SK-N-SH (cell line): ENCODE measurements around the gene ALDOB. TPM values are rescaled to one million over a fixed set of nuclear protein-coding genes. Genes with fewer than 3 reads are reported as not detected.

Experiments used
- CTCF ChIA-PET: fragments of 300-600, 350-600 bp; formaldehyde crosslinking; extraction: SDS; loops from one replicate; lab custom pipeline; 2021; lab: Yijun Ruan, JAX
- POLR2A ChIA-PET: fragments of 350-600 bp; sonication (Branson Sonifier 250); formaldehyde crosslinking; extraction: SDS; loops from one replicate; lab custom pipeline; 2020; ENCODE audit warnings: antibody characterized with exemption, inconsistent platforms; lab: Yijun Ruan, JAX
- DNase-seq: peaks from one replicate; pipeline ENCODE4 v3.0.0; 2012
- H2AFZ ChIP-seq: fragments of 200-600 bp; sonication (generic); 2 replicates; pipeline ENCODE4 v1.8.1; 2016; ENCODE audit warnings: antibody characterized with exemption, mild to moderate bottlenecking, low read depth
- H3F3A ChIP-seq: fragments of 200-600 bp; sonication (generic); replicated peaks from 2 replicates; pipeline ENCODE3; 2016; ENCODE audit warnings: antibody characterized with exemption, mild to moderate bottlenecking; ENCODE audit not compliant: insufficient read depth
- H3K27ac ChIP-seq, 2 experiments: fragments of 200-500 bp in 1 of 2; fragments of 200-600 bp in 1 of 2; sonication (Bioruptor generic) in 1 of 2; sonication (generic), shearing (Covaris generic) in 1 of 2; 2 replicates each; pipeline versions ENCODE4 v1.5.1 to v1.6.1; 2014 to 2016; ENCODE audit warnings: low read depth in 2 of 2, inconsistent platforms in 1 of 2, low read length in 1 of 2, mild to moderate bottlenecking in 1 of 2, mixed read lengths in 1 of 2
- H3K27me3 ChIP-seq: fragments of 200-600 bp; sonication (generic), shearing (Covaris generic); 2 replicates; pipeline ENCODE4 v1.6.1; 2016; ENCODE audit warnings: mixed run types; ENCODE audit not compliant: insufficient read depth
- H3K36me3 ChIP-seq, 2 experiments: fragments of 200-500 bp in 1 of 2; fragments of 200-600 bp in 1 of 2; sonication (Bioruptor generic) in 1 of 2; sonication (generic) in 1 of 2; replicated peaks in 1 of 2; 2 replicates each; pipeline versions ENCODE3 to v1.5.1; 2014 to 2016; ENCODE audit warnings: low read length in 1 of 2, mild to moderate bottlenecking in 1 of 2; ENCODE audit not compliant: insufficient read depth in 2 of 2, control insufficient read depth in 1 of 2
- H3K4me1 ChIP-seq, 2 experiments: fragments of 200-500 bp in 1 of 2; fragments of 200-600 bp in 1 of 2; sonication (Bioruptor generic) in 1 of 2; sonication (generic), shearing (Covaris generic) in 1 of 2; 2 replicates each; pipeline versions ENCODE4 v1.5.1 to v1.6.1; 2014 to 2016; ENCODE audit warnings: low read depth in 1 of 2, low read length in 1 of 2, mixed run types in 1 of 2; ENCODE audit not compliant: insufficient read depth in 2 of 2, control insufficient read depth in 1 of 2
- H3K4me2 ChIP-seq: fragments of 200-600 bp; sonication (generic), shearing (Covaris generic); 2 replicates; pipeline ENCODE4 v1.6.1; 2017; ENCODE audit warnings: mixed run types
- H3K4me3 ChIP-seq, 2 experiments: fragments of 200-500 bp in 1 of 2; fragments of 200-600 bp in 1 of 2; sonication (Bioruptor generic) in 1 of 2; sonication (generic), shearing (Covaris generic) in 1 of 2; 2 replicates each; pipeline versions ENCODE4 v1.5.1 to v1.8.1; 2014 to 2016; ENCODE audit warnings: low read depth in 2 of 2, inconsistent platforms in 1 of 2, low read length in 1 of 2, mild to moderate bottlenecking in 1 of 2, mixed read lengths in 1 of 2, moderate library complexity in 1 of 2
- H3K79me2 ChIP-seq: fragments of 200-600 bp; sonication (generic); 2 replicates; pipeline ENCODE4 v1.8.1; 2017; ENCODE audit warnings: mild to moderate bottlenecking; ENCODE audit not compliant: insufficient read depth
- H3K9ac ChIP-seq: fragments of 200-600 bp; sonication (generic); 2 replicates; pipeline ENCODE4 v1.6.1; 2017; ENCODE audit warnings: mixed run types
- H3K9me2 ChIP-seq: fragments of 200-600 bp; sonication (generic); 2 replicates; pipeline ENCODE4 v1.6.1; 2017; ENCODE audit warnings: mixed run types
- H3K9me3 ChIP-seq: fragments of 200-600 bp; sonication (generic); 2 replicates; pipeline ENCODE4 v1.6.1; 2017; ENCODE audit warnings: mixed run types, mild to moderate bottlenecking, moderate library complexity
- H4K20me1 ChIP-seq: fragments of 200-600 bp; sonication (generic); 2 replicates; pipeline ENCODE4 v1.6.1; 2017; ENCODE audit warnings: mild to moderate bottlenecking, mixed run types; ENCODE audit not compliant: insufficient read depth
- CHD2 ChIP-seq: fragments of 150-350 bp; IDR thresholded peaks from 2 replicates; pipeline ENCODE4 v1.6.1; 2018; ENCODE audit warnings: low read length; ENCODE audit not compliant: partially characterized antibody
- FOSL2 ChIP-seq: IDR thresholded peaks from 2 replicates; pipeline ENCODE4 v1.4.0; 2012; ENCODE audit warnings: low read depth, mild to moderate bottlenecking, moderate library complexity, borderline replicate concordance
- JUND ChIP-seq: IDR thresholded peaks from 2 replicates; pipeline ENCODE4 v1.4.0; 2012
- NFIC ChIP-seq: IDR thresholded peaks from 2 replicates; pipeline ENCODE4 v1.4.0; 2012; ENCODE audit warnings: borderline replicate concordance
- NRF1 ChIP-seq: IDR thresholded peaks from 2 replicates; pipeline ENCODE4 v1.6.1; 2012; ENCODE audit warnings: low read depth, mild to moderate bottlenecking, low read length
- RAD21 ChIP-seq: IDR thresholded peaks from 2 replicates; pipeline ENCODE4 v1.6.1; 2012; ENCODE audit warnings: mild to moderate bottlenecking, low read length
- SIN3A ChIP-seq: IDR thresholded peaks from 2 replicates; pipeline ENCODE4 v1.6.1; 2012; ENCODE audit warnings: low read depth, mild to moderate bottlenecking, low read length, moderate library complexity, borderline replicate concordance
- TCF12 ChIP-seq: IDR thresholded peaks from 2 replicates; pipeline ENCODE4 v1.4.0; 2012
- USF2 ChIP-seq: fragments of 150-350 bp; IDR thresholded peaks from 2 replicates; pipeline ENCODE4 v1.6.1; 2017; ENCODE audit warnings: antibody characterized with exemption, low read length, low read depth, borderline replicate concordance
- WGBS: methylation state at CpG from one replicate; pipeline ENCODE4 v1.1.6; 2017; ENCODE audit warnings: low lambda C conversion rate; 5-methylcytosine and 5-hydroxymethylcytosine counted together
- polyA plus RNA-seq, 3 experiments: library from polyadenylated mRNA; depleted of rRNA; stranded (reverse); fragments of >200 nt; gene quantifications; 2 replicates each; pipeline ENCODE4 v1.2.3, GENCODE V29; 2012
- TF ChIP-seq, protein P1 (sequence below): IDR thresholded peaks from 2 replicates; pipeline ENCODE4 v1.4.0; 2012; ENCODE audit warnings: low read depth, borderline replicate concordance
- TF ChIP-seq, protein P2 (sequence below): IDR thresholded peaks from 2 replicates; pipeline ENCODE4; 2012
- TF ChIP-seq, protein P3 (sequence below): fragments of 200-600 bp; sonication (generic); IDR thresholded peaks from 2 replicates; pipeline ENCODE4 v1.6.1; 2017; ENCODE audit warnings: antibody characterized with exemption, mild to moderate bottlenecking, moderate library complexity

Gene ALDOB
- polyA plus RNA-seq, 1 of the 3 experiments (the other 2 are of a cell fraction) = not detected

GRCh38 chr9:101455656-101456240, 20.2 kb upstream of the ALDOB start:
- POLR2A ChIA-PET = no interaction called here
- no peaks in the 10 kb centered on the region for H3K27me3 ChIP-seq
- no peaks in the 10 kb centered on the region for H3K4me1 ChIP-seq
- CTCF ChIA-PET = interaction anchor here (6.0 to 10.6 kb wide), 3 partner anchors 15 to 72 kb away, joined by 97 to 363 read pairs (median 135); partner anchors contain the start of gene RNF20
- H4K20me1 ChIP-seq = no peaks in the 10 kb centered on the region
- H3K79me2 ChIP-seq = no peaks in the 10 kb centered on the region
- TF ChIP-seq FOSL2 (no peak), NRF1 (no peak), CHD2 (no peak), NFIC (no peak), RAD21 (no peak)
- TF ChIP-seq, protein P1, sequence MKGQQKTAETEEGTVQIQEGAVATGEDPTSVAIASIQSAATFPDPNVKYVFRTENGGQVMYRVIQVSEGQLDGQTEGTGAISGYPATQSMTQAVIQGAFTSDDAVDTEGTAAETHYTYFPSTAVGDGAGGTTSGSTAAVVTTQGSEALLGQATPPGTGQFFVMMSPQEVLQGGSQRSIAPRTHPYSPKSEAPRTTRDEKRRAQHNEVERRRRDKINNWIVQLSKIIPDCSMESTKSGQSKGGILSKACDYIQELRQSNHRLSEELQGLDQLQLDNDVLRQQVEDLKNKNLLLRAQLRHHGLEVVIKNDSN = no peak
- TF ChIP-seq, all 33 proteins: peak for 0
- Histone ChIP-seq H3F3A (no peaks in the 10 kb centered on the region), H3K27ac (peak overlapping the region in 1 of 2 experiments; percentile 27; a peak in 1 of 4 replicates), H3K36me3 (no peaks in the 10 kb centered on the region), H2AFZ (no peak overlapping the region; the same call in 1 of the 2 replicates), H3K9me3 (no peaks in the 10 kb centered on the region), H3K4me2 (no peak overlapping the region), H3K9ac (no peak overlapping the region), H3K9me2 (no peaks in the 10 kb centered on the region), H3K4me3 (no peak overlapping the region)
- no peak for DNase-seq
- WGBS = 50% methylated on average over 2 of the region's 2 CpGs

- Histone ChIP-seq H3K9me2 (no peaks in the 10 kb centered on the region), H4K20me1 (no peaks in the 10 kb centered on the region), H3K9me3 (no peaks in the 10 kb centered on the region), H3K36me3 (no peaks in the 10 kb centered on the region), H3K4me1 (peaks cover 0 to 2% of the 10 kb centered on the region in 2 experiments; a peak in 1 of 4 replicates), H3F3A (peaks cover 5% of the 10 kb centered on the region), H3K9ac (no peak overlapping the region), H3K27ac (peak overlapping the region in 1 of 2 experiments; percentile 37; a peak in 1 of 4 replicates), H2AFZ (no peak overlapping the region), H3K79me2 (no peaks in the 10 kb centered on the region), H3K4me2 (no peak overlapping the region), H3K27me3 (no peaks in the 10 kb centered on the region), H3K4me3 (no peak overlapping the region)
- ChIA-PET CTCF (interaction anchor here (10.6 kb wide), 1 partner anchor 74 kb away, joined by 363 read pairs; the partner anchor contains the start of gene RNF20), POLR2A (no interaction called here)
- WGBS = 62% methylated on average over 4 of the region's 4 CpGs
- DNase-seq = no peak
- TF ChIP-seq USF2 (no peak), TCF12 (peak; percentile 45; the same call in 1 of the 2 replicates), SIN3A (no peak), JUND (no peak), FOSL2 (0 out of 2 replicates have a peak, but pooled peaks have one; percentile 5)
- TF ChIP-seq, protein P2, sequence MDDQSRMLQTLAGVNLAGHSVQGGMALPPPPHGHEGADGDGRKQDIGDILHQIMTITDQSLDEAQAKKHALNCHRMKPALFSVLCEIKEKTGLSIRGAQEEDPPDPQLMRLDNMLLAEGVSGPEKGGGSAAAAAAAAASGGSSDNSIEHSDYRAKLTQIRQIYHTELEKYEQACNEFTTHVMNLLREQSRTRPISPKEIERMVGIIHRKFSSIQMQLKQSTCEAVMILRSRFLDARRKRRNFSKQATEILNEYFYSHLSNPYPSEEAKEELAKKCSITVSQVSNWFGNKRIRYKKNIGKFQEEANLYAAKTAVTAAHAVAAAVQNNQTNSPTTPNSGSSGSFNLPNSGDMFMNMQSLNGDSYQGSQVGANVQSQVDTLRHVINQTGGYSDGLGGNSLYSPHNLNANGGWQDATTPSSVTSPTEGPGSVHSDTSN = no peak
- TF ChIP-seq, protein P3, sequence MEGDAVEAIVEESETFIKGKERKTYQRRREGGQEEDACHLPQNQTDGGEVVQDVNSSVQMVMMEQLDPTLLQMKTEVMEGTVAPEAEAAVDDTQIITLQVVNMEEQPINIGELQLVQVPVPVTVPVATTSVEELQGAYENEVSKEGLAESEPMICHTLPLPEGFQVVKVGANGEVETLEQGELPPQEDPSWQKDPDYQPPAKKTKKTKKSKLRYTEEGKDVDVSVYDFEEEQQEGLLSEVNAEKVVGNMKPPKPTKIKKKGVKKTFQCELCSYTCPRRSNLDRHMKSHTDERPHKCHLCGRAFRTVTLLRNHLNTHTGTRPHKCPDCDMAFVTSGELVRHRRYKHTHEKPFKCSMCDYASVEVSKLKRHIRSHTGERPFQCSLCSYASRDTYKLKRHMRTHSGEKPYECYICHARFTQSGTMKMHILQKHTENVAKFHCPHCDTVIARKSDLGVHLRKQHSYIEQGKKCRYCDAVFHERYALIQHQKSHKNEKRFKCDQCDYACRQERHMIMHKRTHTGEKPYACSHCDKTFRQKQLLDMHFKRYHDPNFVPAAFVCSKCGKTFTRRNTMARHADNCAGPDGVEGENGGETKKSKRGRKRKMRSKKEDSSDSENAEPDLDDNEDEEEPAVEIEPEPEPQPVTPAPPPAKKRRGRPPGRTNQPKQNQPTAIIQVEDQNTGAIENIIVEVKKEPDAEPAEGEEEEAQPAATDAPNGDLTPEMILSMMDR = no peak
These were observed 18.4 kb upstream of the ALDOB start for GRCh38 chr9:101453776-101454570.
